T1000 (cell line): ENCODE data around the gene OR13A1.
"Not testable (repeated sequence)": the region's sequence is repeated elsewhere in the genome, so short reads cannot be mapped to it uniquely, and the experiment has no call there.

Source experiments
- DNase-seq: peaks from one replicate; lab custom pipeline; 2025; ENCODE audit warnings: mixed read lengths; lab: John Stamatoyannopoulos, UW

The OR13A1 gene

DNA sequence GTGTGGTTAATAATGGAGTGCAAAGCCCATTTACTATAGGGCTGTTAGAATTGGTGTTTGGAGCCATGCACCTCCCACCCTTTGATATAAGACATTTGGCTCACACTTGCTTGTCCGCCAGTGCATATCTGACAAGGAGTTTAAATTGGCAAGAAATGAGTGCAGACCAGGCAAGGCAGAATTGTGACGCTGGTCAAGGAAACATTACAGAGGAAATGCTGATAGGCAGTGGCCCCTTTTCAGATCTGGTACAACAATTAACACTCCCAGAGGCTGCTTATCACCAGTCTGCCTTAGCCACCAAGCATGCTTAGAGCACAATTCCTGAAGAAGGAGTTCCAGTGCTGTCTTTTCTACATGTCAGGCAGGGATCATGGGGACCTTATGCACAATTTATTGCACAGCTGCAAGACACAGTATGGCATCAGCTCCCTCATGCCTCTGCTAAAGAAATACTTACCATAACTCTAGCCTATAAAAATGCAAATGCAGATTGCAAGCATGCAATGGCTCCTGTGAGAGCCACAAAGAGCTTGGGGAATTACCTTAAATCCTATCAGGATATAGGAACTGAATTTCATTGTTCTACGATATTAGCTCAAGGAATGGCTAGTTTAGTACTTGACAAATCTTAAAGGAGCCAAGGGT is 35.2 kb downstream of the OR13A1 start:
- DNase-seq = no peak

- no peak for DNase-seq
Observed at GRCh38 chr10:45279682-45280081, 35.7 kb downstream of the OR13A1 start.

DNA sequence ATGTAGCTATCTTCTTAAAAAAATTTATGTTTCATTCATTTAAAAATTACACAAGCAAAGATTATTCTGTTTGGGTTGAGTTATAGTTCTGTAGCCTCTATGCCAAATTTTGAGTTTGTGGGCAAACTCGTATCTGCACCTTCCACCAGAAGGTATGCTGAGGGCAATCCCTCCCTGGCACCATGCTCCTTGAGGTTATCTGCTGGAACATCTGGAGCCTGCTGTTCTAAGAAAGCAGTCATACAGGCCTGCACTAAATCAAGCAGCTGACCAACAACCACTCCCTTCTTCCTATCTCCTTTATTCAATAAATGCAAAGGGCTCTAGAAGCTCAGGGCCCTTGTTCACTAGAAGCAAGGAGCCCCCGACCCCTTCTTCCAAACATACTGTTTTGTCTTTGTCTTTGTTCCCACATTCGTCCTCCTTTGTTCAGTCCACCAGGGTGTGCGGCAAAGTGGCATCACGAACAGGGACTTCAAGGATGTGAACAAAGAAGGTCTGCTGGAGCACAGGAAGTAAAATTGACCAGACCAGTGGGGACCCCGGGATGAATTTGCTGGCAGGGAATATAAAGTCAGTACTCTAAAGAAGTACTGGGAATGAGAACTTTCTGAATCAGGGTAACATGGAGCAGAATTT is 36.4 kb downstream of the OR13A1 start:
- DNase-seq = no peak

GRCh38 chr10:45276146-45276545 is 39.3 kb downstream of the OR13A1 start:
- DNase-seq = not testable (repeated sequence)

DNA sequence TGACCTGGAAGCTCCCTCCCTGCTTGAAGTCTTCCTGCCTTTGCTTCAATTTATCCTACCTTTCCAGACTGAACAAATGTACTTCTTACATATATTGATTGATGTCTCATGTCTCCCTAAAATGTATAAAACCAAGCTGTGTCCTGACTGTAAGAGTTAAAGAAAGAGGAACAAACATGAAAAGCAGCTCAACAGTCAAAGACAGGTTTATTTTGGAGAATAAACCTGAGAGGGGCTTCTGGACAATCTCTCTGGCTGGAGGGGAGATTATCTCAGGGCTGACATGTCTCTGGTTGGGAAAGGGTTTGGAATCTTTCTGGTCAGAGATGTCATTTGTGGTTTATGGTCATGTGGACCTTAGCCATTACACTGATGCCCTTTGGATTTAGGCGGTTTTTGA is 41.0 kb downstream of the OR13A1 start:
- no peak for DNase-seq

DNA sequence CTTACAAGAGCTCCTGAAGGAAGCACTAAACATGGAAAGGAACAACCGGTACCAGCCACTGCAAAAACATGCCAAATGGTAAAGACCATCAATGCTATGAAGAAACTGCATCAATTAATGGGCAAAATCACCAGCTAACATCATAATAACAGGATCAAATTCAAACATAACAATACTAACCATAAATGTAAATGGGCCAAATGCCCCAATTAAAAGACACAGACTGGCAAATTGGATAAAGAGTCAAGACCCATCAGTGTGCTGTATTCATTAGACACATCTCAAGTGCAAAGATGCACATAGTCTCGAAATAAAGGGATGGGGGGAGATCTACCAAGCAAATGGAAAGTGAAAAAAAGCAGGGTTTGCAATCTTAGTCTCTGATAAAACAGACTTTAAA is 47.6 kb downstream of the OR13A1 start:
- DNase-seq = not testable (repeated sequence)

DNA sequence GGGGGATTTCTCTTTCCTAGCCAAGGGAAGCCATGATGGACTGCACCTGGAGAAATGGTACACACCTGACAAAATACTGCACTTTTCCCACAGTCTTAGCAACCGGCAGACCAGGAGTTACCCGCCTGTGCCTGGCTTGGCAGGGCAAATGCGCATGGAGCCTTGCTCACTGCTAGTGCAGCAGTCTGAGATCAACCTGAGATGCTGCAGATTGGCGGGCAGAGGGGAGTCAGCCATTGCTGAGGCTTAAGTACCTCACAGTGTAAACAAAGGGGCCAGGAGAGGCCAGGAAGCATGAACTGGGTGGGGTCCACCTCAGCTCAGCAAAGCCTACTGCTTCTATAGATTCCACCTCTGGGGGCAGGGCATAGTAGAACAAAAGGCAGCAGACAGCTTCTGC is 49.4 kb downstream of the OR13A1 start:
- DNase-seq = no peak

DNA sequence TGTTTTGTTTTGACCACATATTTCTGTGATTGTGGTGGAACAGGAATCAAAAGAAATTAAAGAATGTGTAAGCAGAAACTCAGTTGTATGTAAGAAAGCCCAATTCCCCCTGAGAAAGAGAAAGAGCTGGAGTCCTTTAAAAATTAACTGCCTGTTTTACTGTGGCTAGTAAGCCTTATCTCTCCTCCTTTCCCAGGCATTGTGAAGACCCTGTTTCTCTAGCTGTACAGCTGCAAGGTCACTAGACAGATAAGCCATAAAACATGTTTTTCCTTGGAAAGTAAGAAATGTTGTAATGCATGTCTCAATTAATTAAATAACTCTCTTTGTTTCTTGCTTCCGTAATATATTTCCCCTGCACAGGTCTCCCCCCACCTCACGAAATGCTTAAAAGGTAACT is 53.5 kb downstream of the OR13A1 start:
- no peak for DNase-seq

DNA sequence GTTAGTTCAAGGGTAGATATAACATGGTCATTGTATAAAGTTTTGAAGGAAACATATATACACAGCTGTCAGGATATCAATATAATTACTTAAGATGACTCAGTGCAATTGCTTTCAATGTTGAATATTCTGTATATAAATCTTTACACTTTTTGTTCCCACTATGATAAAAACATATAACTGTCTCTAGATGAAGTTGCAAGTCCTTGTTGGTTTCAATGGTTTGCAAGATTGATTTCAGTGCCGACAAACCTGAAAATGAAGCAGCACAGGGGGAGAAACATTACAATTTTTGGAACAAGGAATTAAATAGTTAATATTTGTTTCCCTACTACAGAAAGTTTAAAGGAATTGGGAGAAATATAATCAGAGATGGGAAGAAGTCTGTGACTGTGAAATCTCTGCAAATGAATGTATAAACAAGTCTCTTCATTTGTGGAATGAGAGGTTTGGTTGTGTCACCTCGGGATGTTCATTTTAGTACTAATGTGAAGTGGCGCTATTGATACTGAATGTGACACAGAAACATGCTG is 54.1 kb downstream of the OR13A1 start:
- DNase-seq = no peak

- DNase-seq = not testable (repeated sequence)
Observed at GRCh38 chr10:45260635-45261034, 54.8 kb downstream of the OR13A1 start.

DNA sequence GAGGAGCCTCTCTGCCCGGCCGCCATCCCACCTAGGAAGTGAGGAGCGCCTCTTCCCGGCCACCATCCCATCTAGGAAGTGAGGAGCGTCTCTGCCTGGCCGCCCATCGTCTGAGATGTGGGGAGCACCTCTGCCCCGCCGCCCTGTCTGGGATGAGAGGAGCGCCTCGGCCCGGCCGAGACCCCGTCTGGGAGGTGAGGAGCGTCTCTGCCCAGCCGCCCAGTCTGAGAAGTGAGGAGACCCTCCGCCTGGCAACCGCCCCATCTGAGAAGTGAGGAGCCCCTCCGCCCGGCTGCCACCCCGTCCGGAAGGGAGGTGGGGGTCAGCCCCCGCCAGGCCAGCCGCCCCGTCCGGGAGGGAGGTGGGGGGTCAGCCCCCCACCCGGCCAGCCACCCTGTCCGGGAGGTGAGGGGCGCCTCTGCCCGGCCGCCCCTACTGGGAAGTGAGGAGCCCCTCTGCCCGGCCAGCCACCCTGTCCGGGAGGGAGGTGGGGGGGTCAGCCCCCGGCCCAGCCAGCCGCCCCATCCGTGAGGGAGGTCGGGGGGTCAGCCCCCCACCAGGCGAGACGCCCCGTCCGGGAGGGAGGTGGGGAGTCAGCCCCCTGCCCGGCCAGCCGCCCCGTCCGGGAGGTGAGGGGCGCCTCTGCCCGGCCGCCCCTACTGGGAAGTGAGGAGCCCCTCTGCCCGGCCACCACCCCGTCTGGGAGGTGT is 55.5 kb downstream of the OR13A1 start:
- DNase-seq = not testable (repeated sequence)

DNA sequence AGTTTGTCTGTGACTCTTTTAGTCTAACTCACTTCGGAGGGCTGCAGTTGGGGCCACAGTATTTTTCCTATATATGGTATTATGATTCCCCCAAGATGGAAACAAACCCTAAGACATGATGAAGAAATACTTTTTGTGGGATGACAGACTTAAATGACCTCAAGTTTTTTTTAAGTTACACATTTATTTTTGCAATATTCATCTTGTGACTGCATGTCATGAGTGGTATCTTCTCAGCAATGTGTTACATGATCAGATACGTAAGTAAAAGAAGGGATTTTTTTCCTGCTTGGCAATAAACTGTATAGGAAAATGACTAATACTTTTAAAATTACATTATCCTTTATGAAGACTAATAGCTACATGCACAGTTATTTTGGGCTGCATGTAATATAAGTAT is 57.8 kb downstream of the OR13A1 start:
- no peak for DNase-seq

DNA sequence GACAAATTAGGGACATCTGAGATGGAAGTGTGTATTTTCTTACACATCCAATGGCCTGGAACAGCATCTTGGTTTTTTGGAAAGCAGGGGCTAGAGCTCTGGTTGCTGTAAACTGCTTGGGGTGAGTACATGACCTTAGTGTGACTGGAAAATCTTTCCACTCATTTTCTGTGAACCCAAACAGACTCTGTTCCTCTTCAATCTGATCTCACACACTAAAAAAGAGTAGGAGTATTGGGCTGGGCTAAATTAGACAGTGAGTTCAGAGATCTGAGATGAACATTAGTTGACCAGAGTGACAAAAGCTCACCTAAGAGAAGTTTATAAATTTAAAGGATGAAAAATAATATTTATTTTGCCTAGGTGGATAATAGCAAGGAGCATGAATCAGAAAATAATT is 59.2 kb downstream of the OR13A1 start:
- no peak for DNase-seq

- DNase-seq = no peak
Observed at GRCh38 chr10:45255706-45256105, 59.7 kb downstream of the OR13A1 start.

DNA sequence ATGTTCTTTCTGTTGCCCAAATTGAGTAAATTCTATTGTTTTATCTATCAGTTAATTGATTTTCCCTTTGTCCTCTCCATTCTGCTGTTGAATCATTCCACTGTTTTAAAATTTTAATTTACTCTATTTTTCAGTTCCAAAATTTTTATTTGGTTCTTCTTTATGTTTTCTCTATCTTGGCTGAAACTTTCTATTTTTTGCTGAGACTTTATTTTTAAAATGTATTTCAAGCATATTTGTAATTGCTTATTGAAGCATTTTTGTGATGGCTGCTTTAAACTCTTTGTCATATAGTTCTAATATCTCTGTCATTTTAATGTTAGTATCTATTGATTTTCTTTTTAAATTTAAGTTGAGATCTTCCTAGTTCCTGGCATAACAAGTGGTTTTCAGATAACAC is 60.5 kb downstream of the OR13A1 start:
- DNase-seq = no peak

DNA sequence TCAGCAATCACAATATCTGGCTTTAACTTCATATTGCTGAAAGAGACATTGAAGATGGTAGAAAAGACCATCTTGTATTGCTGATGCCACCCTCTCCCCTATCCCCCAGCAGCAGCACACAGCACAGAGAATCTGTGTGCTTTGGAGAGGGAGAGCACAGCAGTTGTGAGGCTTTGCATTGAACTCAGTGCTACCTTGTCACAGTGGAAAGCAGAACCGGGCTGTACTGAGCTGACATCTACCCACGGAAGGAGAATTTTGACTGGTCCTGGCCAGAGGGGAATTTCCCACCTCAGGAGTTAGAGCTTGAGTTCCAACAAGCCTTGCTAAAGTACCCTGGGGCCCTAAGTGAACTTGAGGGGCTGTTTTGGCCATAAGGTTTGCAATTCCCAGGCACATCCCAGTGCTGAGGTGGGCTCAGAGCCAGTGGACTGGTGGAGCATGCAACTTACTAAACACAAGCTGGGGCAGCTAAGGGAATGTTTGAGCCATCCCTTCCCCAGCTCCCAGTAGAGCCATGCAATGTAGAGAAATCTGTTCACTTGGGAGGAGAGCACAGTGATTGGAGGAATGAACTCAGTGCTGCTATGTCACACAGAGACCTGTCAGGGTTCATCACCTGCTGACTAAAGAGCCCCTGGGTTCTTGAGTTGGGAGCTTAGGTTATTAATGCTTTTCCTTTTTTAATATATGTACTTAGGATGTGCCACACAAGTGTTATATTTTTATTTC is 62.1 kb downstream of the OR13A1 start:
- DNase-seq = no peak
